Measurements from ENCODE around the gene MAG. TPM values are rescaled to one million over a fixed set of nuclear protein-coding genes. Genes with fewer than 3 reads are reported as not detected.

The MAG gene
- total and polyA plus RNA-seq, 2 of the 13 experiments (the other 11 are each of a cell fraction or from before 2014, with no cell fraction given) = 0.20 to 1.3 TPM

DNA sequence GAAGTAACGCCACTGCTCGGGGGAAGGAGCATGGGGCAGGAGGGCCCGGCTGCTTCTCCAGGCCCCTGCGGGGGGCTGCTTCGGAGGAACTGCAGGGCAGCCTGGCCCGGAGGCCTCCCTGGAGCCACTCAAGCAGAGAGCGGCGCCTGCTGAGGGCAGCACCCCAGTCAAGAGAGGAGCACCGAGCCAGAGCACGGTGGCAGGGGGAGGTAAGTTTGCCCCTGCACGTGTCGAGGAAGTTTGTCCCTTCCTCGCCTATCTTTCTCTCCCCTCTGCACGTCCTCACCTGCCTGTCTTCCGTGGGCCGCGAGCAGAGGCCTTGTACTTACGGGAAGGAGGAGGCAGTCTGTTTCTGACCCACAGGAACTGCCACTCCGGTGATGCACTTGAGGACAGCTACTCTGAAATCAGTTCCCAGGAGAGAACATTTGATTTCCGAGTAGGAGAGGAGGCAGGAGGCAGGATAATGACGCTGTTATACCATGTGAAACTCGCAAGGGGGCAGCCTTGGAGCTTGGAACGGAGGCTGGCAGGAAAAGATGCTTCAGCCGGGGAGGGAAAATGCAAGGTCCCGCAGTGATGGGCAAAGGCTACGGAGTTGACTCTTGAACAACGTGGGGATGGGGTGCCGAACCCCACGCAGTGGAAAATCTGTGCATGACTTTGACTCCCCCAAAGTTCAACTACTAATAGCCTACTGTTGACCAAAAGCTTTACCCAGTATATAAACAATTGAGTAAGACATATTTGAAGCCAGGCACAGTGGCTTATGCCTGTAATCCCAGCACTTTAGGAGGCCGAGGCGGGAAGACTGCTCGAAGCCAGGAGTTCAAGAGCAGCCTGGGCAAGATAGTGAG is 60.7 kb downstream of the MAG start (continued):
- TF ChIP-seq, protein P1, sequence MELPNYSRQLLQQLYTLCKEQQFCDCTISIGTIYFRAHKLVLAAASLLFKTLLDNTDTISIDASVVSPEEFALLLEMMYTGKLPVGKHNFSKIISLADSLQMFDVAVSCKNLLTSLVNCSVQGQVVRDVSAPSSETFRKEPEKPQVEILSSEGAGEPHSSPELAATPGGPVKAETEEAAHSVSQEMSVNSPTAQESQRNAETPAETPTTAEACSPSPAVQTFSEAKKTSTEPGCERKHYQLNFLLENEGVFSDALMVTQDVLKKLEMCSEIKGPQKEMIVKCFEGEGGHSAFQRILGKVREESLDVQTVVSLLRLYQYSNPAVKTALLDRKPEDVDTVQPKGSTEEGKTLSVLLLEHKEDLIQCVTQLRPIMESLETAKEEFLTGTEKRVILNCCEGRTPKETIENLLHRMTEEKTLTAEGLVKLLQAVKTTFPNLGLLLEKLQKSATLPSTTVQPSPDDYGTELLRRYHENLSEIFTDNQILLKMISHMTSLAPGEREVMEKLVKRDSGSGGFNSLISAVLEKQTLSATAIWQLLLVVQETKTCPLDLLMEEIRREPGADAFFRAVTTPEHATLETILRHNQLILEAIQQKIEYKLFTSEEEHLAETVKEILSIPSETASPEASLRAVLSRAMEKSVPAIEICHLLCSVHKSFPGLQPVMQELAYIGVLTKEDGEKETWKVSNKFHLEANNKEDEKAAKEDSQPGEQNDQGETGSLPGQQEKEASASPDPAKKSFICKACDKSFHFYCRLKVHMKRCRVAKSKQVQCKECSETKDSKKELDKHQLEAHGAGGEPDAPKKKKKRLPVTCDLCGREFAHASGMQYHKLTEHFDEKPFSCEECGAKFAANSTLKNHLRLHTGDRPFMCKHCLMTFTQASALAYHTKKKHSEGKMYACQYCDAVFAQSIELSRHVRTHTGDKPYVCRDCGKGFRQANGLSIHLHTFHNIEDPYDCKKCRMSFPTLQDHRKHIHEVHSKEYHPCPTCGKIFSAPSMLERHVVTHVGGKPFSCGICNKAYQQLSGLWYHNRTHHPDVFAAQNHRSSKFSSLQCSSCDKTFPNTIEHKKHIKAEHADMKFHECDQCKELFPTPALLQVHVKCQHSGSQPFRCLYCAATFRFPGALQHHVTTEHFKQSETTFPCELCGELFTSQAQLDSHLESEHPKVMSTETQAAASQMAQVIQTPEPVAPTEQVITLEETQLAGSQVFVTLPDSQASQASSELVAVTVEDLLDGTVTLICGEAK (IDR thresholded peaks at IDR 0.05) = no peak
- TF ChIP-seq, protein P1 (CRISPR knock-in tag; IDR thresholded peaks at IDR 0.05) = no peak; the same call in 1 of the 2 replicates
- TF ChIP-seq MIER2 (CRISPR knock-in tag; IDR thresholded peaks at IDR 0.05) = peak; percentile 50; the same call in 1 of the 2 replicates
- TF ChIP-seq POGZ (CRISPR knock-in tag; IDR thresholded peaks at IDR 0.05) = no peak
- TF ChIP-seq, protein P2, sequence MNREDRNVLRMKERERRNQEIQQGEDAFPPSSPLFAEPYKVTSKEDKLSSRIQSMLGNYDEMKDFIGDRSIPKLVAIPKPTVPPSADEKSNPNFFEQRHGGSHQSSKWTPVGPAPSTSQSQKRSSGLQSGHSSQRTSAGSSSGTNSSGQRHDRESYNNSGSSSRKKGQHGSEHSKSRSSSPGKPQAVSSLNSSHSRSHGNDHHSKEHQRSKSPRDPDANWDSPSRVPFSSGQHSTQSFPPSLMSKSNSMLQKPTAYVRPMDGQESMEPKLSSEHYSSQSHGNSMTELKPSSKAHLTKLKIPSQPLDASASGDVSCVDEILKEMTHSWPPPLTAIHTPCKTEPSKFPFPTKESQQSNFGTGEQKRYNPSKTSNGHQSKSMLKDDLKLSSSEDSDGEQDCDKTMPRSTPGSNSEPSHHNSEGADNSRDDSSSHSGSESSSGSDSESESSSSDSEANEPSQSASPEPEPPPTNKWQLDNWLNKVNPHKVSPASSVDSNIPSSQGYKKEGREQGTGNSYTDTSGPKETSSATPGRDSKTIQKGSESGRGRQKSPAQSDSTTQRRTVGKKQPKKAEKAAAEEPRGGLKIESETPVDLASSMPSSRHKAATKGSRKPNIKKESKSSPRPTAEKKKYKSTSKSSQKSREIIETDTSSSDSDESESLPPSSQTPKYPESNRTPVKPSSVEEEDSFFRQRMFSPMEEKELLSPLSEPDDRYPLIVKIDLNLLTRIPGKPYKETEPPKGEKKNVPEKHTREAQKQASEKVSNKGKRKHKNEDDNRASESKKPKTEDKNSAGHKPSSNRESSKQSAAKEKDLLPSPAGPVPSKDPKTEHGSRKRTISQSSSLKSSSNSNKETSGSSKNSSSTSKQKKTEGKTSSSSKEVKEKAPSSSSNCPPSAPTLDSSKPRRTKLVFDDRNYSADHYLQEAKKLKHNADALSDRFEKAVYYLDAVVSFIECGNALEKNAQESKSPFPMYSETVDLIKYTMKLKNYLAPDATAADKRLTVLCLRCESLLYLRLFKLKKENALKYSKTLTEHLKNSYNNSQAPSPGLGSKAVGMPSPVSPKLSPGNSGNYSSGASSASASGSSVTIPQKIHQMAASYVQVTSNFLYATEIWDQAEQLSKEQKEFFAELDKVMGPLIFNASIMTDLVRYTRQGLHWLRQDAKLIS (CRISPR knock-in tag; IDR thresholded peaks at IDR 0.05) = no peak
- TF ChIP-seq NKX3-1 (CRISPR knock-in tag; IDR thresholded peaks at IDR 0.05) = no peak
